Activated naive CD8-positive, alpha-beta T cell treated with anti-CD3 and anti-CD28 coated beads, Interleukin-2, amount 10 ng/mL, durations not matched to agents 7 days and 5 days (primary cell): ENCODE data around the gene MAP6. TPM values are rescaled to one million over a fixed set of nuclear protein-coding genes. Genes with fewer than 3 reads are reported as not detected.
"Not testable (repeated sequence)": the region's sequence is repeated elsewhere in the genome, so short reads cannot be mapped to it uniquely, and the experiment has no call there.

Experiments
- ATAC-seq: fragments of 150-1000 bp; cut with Tn5 transposase; one replicate; pipeline ENCODE4 v1.10.0; 2021; ENCODE audit warnings: low read depth, moderate library complexity
- POLR2A ChIA-PET: fragments of 350-600 bp; sonication (Branson Sonifier 250); formaldehyde crosslinking; loops from one replicate; lab custom pipeline; 2021; ENCODE audit warnings: antibody characterized with exemption; lab: Charles Lee
- DNase-seq: peaks from one replicate; pipeline ENCODE4 v3.0.0; 2021
- H3K27ac Mint-ChIP-seq: one replicate; pipeline ENCODE4 v1.8.0; 2022; ENCODE audit warnings: mild to moderate bottlenecking, mixed read lengths
- H3K27me3 Mint-ChIP-seq: one replicate; pipeline ENCODE4 v1.8.0; 2022; ENCODE audit warnings: mild to moderate bottlenecking, moderate library complexity, mixed read lengths
- H3K36me3 Mint-ChIP-seq: one replicate; pipeline ENCODE4 v1.8.0; 2021; ENCODE audit warnings: mild to moderate bottlenecking, mixed read lengths
- H3K4me1 Mint-ChIP-seq: one replicate; pipeline ENCODE4 v1.8.0; 2021; ENCODE audit warnings: mixed read lengths
- H3K4me3 Mint-ChIP-seq: one replicate; pipeline ENCODE4 v1.8.0; 2022; ENCODE audit warnings: mild to moderate bottlenecking, moderate library complexity, mixed read lengths
- H3K9me3 Mint-ChIP-seq: one replicate; pipeline ENCODE4 v1.8.0; 2021; ENCODE audit warnings: mixed read lengths
- total RNA-seq, 2 experiments: library from RNA; stranded (reverse); gene quantifications; one replicate each; pipeline ENCODE4 v1.2.3, GENCODE V29; 2021

The MAP6 gene
- total RNA-seq, 2 experiments from 2014 or later: not detected

- Mint-ChIP-seq H3K36me3 (no peaks in the 10 kb centered on the region), H3K9me3 (no peaks in the 10 kb centered on the region), H3K4me1 (peaks cover 10% of the 10 kb centered on the region), H3K27ac (no peak overlapping the region), H3K4me3 (no peak overlapping the region), H3K27me3 (peaks cover 12% of the 10 kb centered on the region)
- no peak for ATAC-seq
- POLR2A ChIA-PET: interaction anchor here (0.7 kb wide), 1 partner anchor 57 kb away, joined by 3 read pairs; no protein-coding TSS in a partner anchor
- DNase-seq: no peak
Measured at GRCh38 chr11:75591371-75591770, 77.5 kb downstream of the MAP6 start.

- Mint-ChIP-seq H3K27ac (no peak overlapping the region), H3K36me3 (no peaks in the 10 kb centered on the region), H3K4me3 (no peak overlapping the region), H3K9me3 (no peaks in the 10 kb centered on the region), H3K4me1 (peaks cover 10% of the 10 kb centered on the region), H3K27me3 (peaks cover 10% of the 10 kb centered on the region)
- POLR2A ChIA-PET: no interaction called here
- ATAC-seq (no peak), DNase-seq (no peak)
Measured at GRCh38 chr11:75589933-75590332, 78.9 kb downstream of the MAP6 start.

GRCh38 chr11:75589051-75589450 is 79.8 kb downstream of the MAP6 start:
- H3K27ac Mint-ChIP-seq: no peak overlapping the region
- no peak overlapping the region for H3K4me3 Mint-ChIP-seq
- no peaks in the 10 kb centered on the region for H3K9me3 Mint-ChIP-seq
- peaks cover 11% of the 10 kb centered on the region for H3K4me1 Mint-ChIP-seq
- H3K27me3 Mint-ChIP-seq: peaks cover 10% of the 10 kb centered on the region
- ATAC-seq: no peak
- no peaks in the 10 kb centered on the region for H3K36me3 Mint-ChIP-seq
- no peak for DNase-seq
- POLR2A ChIA-PET: no interaction called here

DNA sequence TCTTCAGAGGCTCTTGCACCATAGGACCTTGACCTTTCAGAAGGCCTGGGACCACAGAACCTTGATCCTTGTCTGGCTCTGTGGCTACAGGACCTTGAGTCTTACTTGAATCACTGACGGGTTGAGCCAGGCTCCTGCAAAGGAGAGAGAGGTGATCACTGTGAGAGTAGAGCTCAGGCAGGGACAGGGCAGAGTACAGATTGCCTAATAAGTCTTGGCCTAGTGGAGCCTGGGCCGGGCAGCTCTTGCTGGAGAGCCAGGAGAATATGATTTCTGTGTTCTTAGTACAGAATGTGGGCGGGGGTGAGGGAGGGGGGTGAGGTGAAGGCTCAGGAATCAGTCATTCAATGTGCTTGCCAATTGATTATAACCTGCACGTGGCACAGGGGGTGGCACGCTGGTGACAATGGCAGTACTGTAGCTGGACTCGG is 80.8 kb downstream of the MAP6 start:
- ATAC-seq (no peak), DNase-seq (no peak)
- no peak overlapping the region for H3K27ac Mint-ChIP-seq
- H3K4me1 Mint-ChIP-seq: peaks cover 12% of the 10 kb centered on the region
- no peak overlapping the region for H3K4me3 Mint-ChIP-seq
- POLR2A ChIA-PET: no interaction called here
- H3K27me3 Mint-ChIP-seq: peaks cover 10% of the 10 kb centered on the region
- H3K9me3 Mint-ChIP-seq: no peaks in the 10 kb centered on the region
- no peaks in the 10 kb centered on the region for H3K36me3 Mint-ChIP-seq

- H3K36me3 Mint-ChIP-seq: no peaks in the 10 kb centered on the region
- POLR2A ChIA-PET: no interaction called here
- H3K4me3 Mint-ChIP-seq: no peak overlapping the region
- H3K4me1 Mint-ChIP-seq: peaks cover 12% of the 10 kb centered on the region
- H3K27me3 Mint-ChIP-seq: no peaks in the 10 kb centered on the region
- no peak overlapping the region for H3K27ac Mint-ChIP-seq
- H3K9me3 Mint-ChIP-seq: no peaks in the 10 kb centered on the region
- DNase-seq (no peak), ATAC-seq (no peak)
Measured at GRCh38 chr11:75586395-75586794, 82.4 kb downstream of the MAP6 start.

- Mint-ChIP-seq H3K36me3 (no peaks in the 10 kb centered on the region), H3K27ac (no peak overlapping the region), H3K9me3 (no peaks in the 10 kb centered on the region), H3K27me3 (peaks cover 2% of the 10 kb centered on the region), H3K4me1 (peaks cover 12% of the 10 kb centered on the region), H3K4me3 (no peak overlapping the region)
- ATAC-seq (no peak), DNase-seq (no peak)
- POLR2A ChIA-PET: no interaction called here
Measured at GRCh38 chr11:75585293-75585670, 83.6 kb downstream of the MAP6 start.

DNA sequence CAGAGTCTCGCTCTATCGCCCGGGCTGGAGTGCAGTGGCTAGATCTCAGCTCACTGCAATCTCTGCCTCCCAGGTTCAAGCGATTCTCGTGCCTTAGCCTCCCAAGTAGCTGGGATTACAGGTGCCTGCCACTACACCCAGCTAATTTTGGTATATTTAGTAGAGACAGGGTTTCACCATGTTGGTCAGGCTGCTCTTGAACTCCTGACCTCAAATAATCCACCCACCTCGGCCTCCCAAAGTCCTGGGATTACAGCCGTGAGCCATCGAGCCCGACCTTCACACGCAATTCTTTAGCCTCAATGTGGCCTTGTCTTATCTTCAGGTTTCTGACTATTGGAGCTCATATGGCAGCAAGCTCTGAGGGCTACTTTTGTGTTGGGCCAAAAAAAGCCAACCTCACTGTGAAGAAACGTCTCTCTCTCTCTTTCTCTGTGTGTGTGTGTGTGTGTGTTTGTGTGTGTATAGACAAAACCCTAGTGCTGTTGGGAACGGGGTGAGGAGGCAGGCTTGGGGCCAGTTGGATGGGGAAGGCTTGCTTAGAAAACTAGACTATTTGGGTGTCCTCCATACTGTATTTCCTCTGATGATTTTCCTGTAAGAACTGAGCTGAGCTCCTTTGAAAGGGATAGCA is 84.1 kb downstream of the MAP6 start:
- H3K9me3 Mint-ChIP-seq, H3K27me3 Mint-ChIP-seq, DNase-seq, POLR2A ChIA-PET, H3K36me3 Mint-ChIP-seq, ATAC-seq: not testable (repeated sequence)
- Mint-ChIP-seq H3K27ac (peak overlapping the region; percentile 68), H3K4me3 (peak overlapping the region; percentile 81), H3K4me1 (peaks cover 15% of the 10 kb centered on the region)

DNA sequence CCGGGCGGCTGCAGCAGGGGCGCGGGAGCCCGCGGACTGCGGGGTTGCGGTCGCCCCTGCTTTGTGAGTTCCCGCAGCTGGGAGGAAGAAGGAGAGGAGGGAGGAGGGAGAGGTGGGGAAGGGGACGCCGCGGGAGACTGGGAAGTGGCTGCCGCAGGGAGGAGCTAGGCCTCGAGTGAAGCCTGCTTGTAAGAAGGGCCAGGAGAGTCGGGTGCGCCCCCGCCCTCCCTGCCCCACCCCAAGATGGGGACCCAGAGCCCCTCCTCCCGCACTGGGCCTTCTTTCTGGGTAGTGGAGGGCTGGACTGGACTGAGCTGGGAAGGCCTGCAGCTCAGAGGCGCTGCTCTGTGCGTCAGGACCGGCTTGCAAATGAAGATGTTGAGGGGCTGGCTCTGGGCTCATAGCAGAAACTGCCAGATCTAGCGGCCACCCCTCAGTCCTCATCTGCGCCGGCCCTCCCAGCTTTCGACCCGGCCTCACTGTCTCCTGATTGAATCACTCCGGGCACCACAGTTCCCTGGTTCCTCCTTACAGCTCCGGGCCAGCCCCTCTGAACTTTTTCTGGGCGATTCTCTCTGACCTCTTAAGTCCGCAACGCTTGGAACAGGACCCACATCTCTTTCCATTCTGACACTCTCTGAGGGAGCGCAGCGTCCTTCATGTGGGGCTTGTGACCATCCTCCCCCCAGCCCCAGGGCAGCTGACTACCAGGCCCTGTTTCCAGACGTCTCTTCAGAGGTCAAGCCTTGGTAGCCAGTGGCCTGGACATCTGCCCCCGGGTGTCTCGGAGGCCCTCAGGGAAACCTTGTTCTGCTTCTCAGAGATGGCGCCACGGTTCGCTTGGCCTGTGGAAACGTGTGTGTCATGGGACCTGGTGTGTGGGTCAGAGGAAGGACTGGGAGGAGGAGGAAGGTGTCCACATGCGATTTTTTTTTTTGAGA is 84.8 kb downstream of the MAP6 start:
- POLR2A ChIA-PET: interaction anchor here (0.6 kb wide), 1 partner anchor 638 kb away, joined by 4 read pairs; no protein-coding TSS in a partner anchor
- Mint-ChIP-seq H3K27me3 (peaks cover 2% of the 10 kb centered on the region), H3K4me3 (peak overlapping the region; percentile 81), H3K36me3 (no peaks in the 10 kb centered on the region), H3K9me3 (no peaks in the 10 kb centered on the region), H3K4me1 (peaks cover 20% of the 10 kb centered on the region), H3K27ac (peak overlapping the region; percentile 83)
- DNase-seq: no peak
- no peak for ATAC-seq

DNA sequence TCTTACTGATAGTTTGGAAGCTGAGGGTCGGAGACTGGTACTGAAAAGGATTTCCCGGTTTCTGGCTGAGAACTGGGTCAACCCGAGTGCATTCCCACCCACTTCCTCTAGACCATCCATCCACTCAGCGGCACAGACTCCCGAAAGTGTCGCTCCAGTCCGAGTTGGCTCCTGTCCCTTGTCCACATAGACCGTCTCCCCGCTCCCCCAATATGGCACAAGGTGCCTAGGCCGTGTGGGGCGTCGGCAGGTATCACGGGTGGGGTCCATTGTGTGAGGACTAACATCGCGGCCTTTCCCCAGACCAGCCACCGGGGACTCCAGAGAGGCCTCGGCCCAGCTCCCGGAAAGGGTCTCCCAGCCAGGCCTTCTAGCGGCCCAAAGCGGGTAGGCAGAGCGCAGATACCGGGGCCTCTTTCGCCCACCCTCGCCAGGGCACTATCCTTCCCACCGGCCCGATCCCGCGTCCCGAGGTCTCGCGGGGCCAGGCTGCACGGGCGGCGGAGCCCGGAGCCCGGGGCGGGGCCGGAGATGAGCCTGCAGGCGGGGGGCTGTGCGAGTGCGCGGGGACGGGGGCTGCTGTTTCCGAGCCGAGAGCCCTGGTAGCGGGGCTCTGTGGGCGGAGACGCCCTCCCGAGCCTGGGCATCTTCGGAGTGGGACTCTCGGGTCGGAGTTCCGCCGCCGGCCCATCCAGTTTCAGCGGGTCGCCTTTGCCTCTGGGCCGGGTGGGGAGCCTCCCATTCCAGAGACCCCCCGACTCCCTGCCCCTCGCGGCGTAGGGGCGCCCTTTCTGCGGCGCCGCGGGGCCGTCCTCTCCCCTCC is 85.7 kb downstream of the MAP6 start:
- Mint-ChIP-seq H3K36me3 (no peaks in the 10 kb centered on the region), H3K27me3 (peaks cover 2% of the 10 kb centered on the region), H3K27ac (peak overlapping the region; percentile 84), H3K4me3 (peak overlapping the region; percentile 88), H3K9me3 (no peaks in the 10 kb centered on the region), H3K4me1 (peaks cover 22% of the 10 kb centered on the region)
- POLR2A ChIA-PET: interaction anchor here (0.6 to 0.9 kb wide), 2 partner anchors 22 to 638 kb away, joined by 3 to 4 read pairs; no protein-coding TSS in a partner anchor
- DNase-seq: peak; percentile 83
- peak; percentile 97 for ATAC-seq

GRCh38 chr11:75582506-75582894 is 86.3 kb downstream of the MAP6 start:
- peak; percentile 4 for ATAC-seq
- H3K4me1 Mint-ChIP-seq: peaks cover 22% of the 10 kb centered on the region
- H3K27ac Mint-ChIP-seq: peak overlapping the region; percentile 84
- peaks cover 2% of the 10 kb centered on the region for H3K27me3 Mint-ChIP-seq
- POLR2A ChIA-PET: interaction anchor here (0.9 kb wide), 1 partner anchor 22 kb away, joined by 3 read pairs; no protein-coding TSS in a partner anchor
- no peaks in the 10 kb centered on the region for H3K9me3 Mint-ChIP-seq
- peak overlapping the region; percentile 88 for H3K4me3 Mint-ChIP-seq
- no peaks in the 10 kb centered on the region for H3K36me3 Mint-ChIP-seq
- no peak for DNase-seq

- no peak overlapping the region for H3K4me3 Mint-ChIP-seq
- no peaks in the 10 kb centered on the region for H3K9me3 Mint-ChIP-seq
- POLR2A ChIA-PET: interaction anchor here (0.7 kb wide), 1 partner anchor 271 kb away, joined by 3 read pairs; no protein-coding TSS in a partner anchor
Measured at GRCh38 chr11:75579841-75580240, 89.0 kb downstream of the MAP6 start.

GRCh38 chr11:75578977-75579376 is 89.9 kb downstream of the MAP6 start:
- Mint-ChIP-seq H3K9me3 (no peaks in the 10 kb centered on the region), H3K27ac (no peak overlapping the region), H3K4me3 (no peak overlapping the region), H3K27me3 (peaks cover 2% of the 10 kb centered on the region), H3K4me1 (peaks cover 30% of the 10 kb centered on the region), H3K36me3 (no peaks in the 10 kb centered on the region)
- POLR2A ChIA-PET: interaction anchor here (0.7 to 1.5 kb wide), 2 partner anchors 13 to 270 kb away, joined by 3 read pairs; no protein-coding TSS in a partner anchor
- no peak for DNase-seq
- ATAC-seq: no peak

More at GRCh38 chr11:75579841-75580240, 89.0 kb downstream of the MAP6 start:
- DNase-seq (no peak), ATAC-seq (no peak)
- peaks cover 2% of the 10 kb centered on the region for H3K27me3 Mint-ChIP-seq
- peaks cover 31% of the 10 kb centered on the region for H3K4me1 Mint-ChIP-seq
- H3K27ac Mint-ChIP-seq: no peak overlapping the region
- H3K36me3 Mint-ChIP-seq: no peaks in the 10 kb centered on the region

DNA sequence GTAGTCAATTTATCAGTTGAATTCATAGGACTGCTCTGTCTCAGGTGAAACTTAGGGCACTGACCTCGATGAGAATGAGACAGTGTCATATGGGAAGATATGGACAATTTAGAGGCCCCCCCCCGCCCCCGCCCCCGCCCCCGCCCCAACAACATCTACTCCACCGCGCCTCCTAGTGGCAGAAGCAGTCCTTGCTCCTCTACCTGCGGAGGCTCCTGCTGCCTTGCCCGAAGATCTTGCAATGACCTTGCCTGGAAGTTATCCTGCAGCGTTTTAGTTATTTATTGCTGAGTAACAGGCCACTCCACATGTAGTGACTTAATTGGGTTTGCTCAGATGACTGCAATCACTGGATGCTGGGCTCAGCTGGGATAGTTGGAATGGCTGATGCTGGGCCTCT is 91.6 kb downstream of the MAP6 start:
- no peak overlapping the region for H3K4me3 Mint-ChIP-seq
- no peak overlapping the region for H3K27ac Mint-ChIP-seq
- peaks cover 3% of the 10 kb centered on the region for H3K36me3 Mint-ChIP-seq
- H3K4me1 Mint-ChIP-seq: peaks cover 21% of the 10 kb centered on the region
- H3K27me3 Mint-ChIP-seq: peaks cover 2% of the 10 kb centered on the region
- DNase-seq (peak; percentile 60), ATAC-seq (no peak)
- H3K9me3 Mint-ChIP-seq: no peaks in the 10 kb centered on the region
- POLR2A ChIA-PET: no interaction called here
